IPS-18c (cell line): Measurements from ENCODE around the gene KLHDC4.

Source experiments
- H3K4me3 ChIP-seq: 2 replicates; pipeline ENCODE4 v1.7.0; 2013; ENCODE audit warnings: low read depth, mild to moderate bottlenecking, low read length, moderate library complexity; ENCODE audit not compliant: insufficient read depth
- H3K9me3 ChIP-seq: one replicate; pipeline ENCODE4 v1.6.1; 2013; ENCODE audit warnings: mild to moderate bottlenecking, low read length, moderate library complexity; ENCODE audit not compliant: control insufficient read depth, insufficient read depth

The KLHDC4 gene

GRCh38 chr16:87709677-87710076 is 56.1 kb downstream of the KLHDC4 start:
- Histone ChIP-seq H3K4me3 (no peak overlapping the region), H3K9me3 (no peaks in the 10 kb centered on the region)

- Histone ChIP-seq H3K4me3 (no peak overlapping the region), H3K9me3 (no peaks in the 10 kb centered on the region)
Observed at GRCh38 chr16:87708881-87709638, 56.7 kb downstream of the KLHDC4 start.

- Histone ChIP-seq H3K9me3 (no peaks in the 10 kb centered on the region), H3K4me3 (no peak overlapping the region)
Observed at GRCh38 chr16:87707714-87708580, 57.8 kb downstream of the KLHDC4 start.

GRCh38 chr16:87707097-87707496 is 58.7 kb downstream of the KLHDC4 start:
- no peak overlapping the region for H3K4me3 ChIP-seq
- no peaks in the 10 kb centered on the region for H3K9me3 ChIP-seq

GRCh38 chr16:87706278-87707000 is 59.3 kb downstream of the KLHDC4 start:
- Histone ChIP-seq H3K4me3 (no peak overlapping the region), H3K9me3 (no peaks in the 10 kb centered on the region)

- Histone ChIP-seq H3K4me3 (no peak overlapping the region), H3K9me3 (no peaks in the 10 kb centered on the region)
Observed at GRCh38 chr16:87705771-87706277, 60.0 kb downstream of the KLHDC4 start.

- H3K4me3 ChIP-seq, result no peak overlapping the region
Observed at GRCh38 chr16:87704754-87705353, 60.9 kb downstream of the KLHDC4 start.

GRCh38 chr16:87703835-87704375 is 61.9 kb downstream of the KLHDC4 start:
- no peaks in the 10 kb centered on the region for H3K9me3 ChIP-seq

More at GRCh38 chr16:87704754-87705353, 60.9 kb downstream of the KLHDC4 start:
- no peaks in the 10 kb centered on the region for H3K9me3 ChIP-seq

GRCh38 chr16:87703071-87703470 is 62.7 kb downstream of the KLHDC4 start:
- no peaks in the 10 kb centered on the region for H3K9me3 ChIP-seq
- H3K4me3 ChIP-seq, result no peak overlapping the region

More at GRCh38 chr16:87703835-87704375, 61.9 kb downstream of the KLHDC4 start:
- no peak overlapping the region for H3K4me3 ChIP-seq

GRCh38 chr16:87702325-87702811 is 63.4 kb downstream of the KLHDC4 start:
- no peak overlapping the region for H3K4me3 ChIP-seq
- no peaks in the 10 kb centered on the region for H3K9me3 ChIP-seq

GRCh38 chr16:87701505-87701921 is 64.3 kb downstream of the KLHDC4 start:
- no peak overlapping the region for H3K4me3 ChIP-seq
- no peaks in the 10 kb centered on the region for H3K9me3 ChIP-seq

- Histone ChIP-seq H3K9me3 (no peaks in the 10 kb centered on the region), H3K4me3 (no peak overlapping the region)
Observed at GRCh38 chr16:87701078-87701460, 64.7 kb downstream of the KLHDC4 start.

- no peaks in the 10 kb centered on the region for H3K9me3 ChIP-seq
Observed at GRCh38 chr16:87700406-87701077, 65.2 kb downstream of the KLHDC4 start.

GRCh38 chr16:87698676-87699199 is 67.0 kb downstream of the KLHDC4 start:
- Histone ChIP-seq H3K9me3 (no peaks in the 10 kb centered on the region), H3K4me3 (no peak overlapping the region)

More at GRCh38 chr16:87700406-87701077, 65.2 kb downstream of the KLHDC4 start:
- H3K4me3 ChIP-seq, result no peak overlapping the region

GRCh38 chr16:87698241-87698640 is 67.5 kb downstream of the KLHDC4 start:
- H3K4me3 ChIP-seq, result no peak overlapping the region

GRCh38 chr16:87697792-87698191 is 68.0 kb downstream of the KLHDC4 start:
- no peaks in the 10 kb centered on the region for H3K9me3 ChIP-seq
- H3K4me3 ChIP-seq, result no peak overlapping the region

More at GRCh38 chr16:87698241-87698640, 67.5 kb downstream of the KLHDC4 start:
- H3K9me3 ChIP-seq, result no peaks in the 10 kb centered on the region
